ENCODE results near the gene TLR9.

Gene TLR9

DNA sequence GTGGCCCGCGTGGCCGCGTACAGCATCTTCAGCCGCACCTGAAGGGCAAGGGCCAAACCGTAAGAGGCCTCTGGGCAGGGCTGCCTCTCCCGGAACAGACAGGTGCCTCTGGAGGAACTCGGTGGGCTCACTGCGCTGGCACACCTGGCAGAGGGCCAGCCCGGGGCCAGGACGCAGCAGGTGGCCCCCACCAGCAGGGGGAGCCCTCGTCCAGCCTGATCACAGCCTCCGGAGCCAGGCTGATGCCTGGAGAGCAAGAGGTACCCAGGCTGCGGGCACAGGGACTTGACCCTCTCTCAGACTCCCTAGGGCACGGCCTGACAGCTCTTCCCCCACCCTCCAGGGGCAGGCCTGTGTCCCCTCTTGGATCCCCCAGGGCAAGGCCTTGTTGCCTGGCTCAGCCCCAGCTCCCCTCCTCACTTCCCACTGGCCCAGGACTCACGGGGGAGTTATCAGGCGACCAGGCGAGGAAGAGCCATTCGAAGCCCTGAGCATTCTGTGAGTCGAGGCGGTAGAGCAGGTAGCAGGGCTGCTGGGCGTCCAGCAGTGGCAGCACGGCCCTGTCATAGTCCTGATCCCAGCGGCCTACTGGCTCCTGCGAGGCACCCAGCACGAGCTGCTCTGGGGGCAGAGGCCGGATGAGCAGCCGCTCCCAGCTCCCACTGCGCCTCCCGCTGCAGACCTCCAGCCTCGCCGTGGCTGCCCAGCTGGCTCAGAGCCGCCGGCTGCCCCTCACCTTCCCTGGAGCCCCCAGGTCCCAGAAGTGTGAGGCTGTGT, 6.2 kb upstream of the TLR9 start:
- no peak for FAIRE-seq

DNA sequence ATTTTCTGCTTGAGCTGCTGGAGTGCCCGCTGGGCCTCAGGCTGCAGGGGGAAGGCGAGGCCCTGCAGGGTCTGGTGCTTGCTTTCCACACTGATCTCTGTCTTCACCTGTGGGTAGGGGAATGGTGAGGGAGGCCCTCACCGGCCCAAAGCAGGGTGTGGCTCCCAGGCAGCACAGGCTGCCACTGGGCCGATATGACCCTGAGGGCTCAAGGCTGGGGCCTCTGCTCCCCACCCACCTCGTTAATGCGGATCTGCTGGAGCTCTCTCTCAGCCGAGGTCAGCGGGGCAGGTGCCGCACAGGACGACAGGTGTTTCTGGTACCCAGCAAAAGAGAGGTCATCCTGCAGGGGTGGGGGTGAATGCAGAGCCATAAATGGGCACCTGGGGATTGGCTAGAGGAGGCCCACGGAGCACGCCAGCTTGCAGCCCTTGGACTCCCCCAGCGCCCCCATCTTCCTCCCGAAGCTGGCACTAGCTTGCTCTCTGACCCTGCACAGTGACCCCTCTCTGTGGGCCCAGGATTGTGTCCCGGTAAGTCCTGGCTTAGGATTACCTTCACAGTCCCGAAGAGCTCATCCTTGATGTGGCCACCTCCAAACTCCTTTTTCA, 5.5 kb upstream of the TLR9 start:
- no peak for FAIRE-seq

DNA sequence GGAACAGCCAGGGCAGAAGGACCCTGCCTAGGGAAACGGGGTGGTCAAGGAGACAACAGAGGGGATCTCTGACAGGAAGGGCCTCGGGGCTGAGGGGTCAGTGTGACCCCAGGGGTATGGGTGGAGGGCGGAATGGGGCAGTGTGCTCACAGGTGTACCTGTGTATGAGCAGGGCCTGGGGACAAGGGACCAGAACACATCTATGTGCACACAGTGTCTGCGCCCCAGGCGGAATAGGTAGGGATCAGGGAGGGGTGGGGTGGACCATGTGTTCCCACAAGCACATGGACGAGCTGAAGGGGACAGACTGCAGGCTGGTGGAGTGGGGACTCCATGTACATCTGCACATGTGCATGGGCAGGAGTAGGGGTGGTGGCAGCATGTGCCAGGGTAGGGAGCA, 5.0 kb upstream of the TLR9 start:
- FAIRE-seq: no peak

DNA sequence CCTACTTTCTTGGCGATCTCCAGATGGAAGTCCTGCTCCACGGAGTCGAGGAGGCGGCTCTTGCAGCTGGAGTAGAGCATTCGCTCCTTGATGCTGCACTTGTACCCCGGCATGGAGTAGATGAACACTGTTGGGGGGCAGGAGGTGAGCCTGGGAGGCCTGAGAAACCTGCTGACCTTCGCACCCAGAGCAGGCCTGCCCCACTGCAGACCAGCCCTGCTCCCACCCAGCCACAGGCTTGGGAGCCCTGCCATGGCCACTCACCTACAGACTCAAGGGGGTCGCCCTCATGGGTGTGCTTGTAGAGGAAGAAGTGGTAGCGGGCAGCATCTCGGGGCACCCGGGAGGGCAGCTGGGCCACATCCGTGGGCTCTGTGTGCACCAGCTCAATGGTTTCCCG, 4.2 kb upstream of the TLR9 start:
- no peak for FAIRE-seq

DNA sequence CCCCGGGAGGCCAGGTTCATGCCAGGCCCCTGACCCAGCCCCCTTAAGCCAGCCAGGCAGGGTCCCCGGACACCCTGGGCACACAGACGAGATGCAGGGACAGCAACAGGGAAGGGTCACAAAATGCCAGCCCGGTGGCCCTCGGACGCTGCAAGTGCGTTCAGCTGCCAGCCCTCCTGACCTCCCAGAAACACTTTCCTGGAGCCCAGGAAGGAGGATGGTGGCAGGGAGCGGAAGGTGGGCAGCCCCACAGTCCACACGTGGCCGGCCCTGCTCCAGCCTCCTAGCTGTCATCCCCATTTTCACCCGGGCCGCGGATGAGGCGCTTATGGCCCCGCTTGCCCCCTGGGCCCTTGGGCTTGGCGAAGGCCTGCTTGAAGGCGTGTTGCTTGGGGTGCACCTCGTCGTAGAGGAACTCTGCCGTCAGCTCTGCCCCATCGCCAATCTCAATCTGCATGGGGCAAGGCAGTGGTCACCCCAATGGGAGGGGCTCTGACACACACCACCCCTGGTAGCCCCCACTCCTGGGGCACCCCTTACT, 3.4 kb upstream of the TLR9 start:
- FAIRE-seq: no peak

DNA sequence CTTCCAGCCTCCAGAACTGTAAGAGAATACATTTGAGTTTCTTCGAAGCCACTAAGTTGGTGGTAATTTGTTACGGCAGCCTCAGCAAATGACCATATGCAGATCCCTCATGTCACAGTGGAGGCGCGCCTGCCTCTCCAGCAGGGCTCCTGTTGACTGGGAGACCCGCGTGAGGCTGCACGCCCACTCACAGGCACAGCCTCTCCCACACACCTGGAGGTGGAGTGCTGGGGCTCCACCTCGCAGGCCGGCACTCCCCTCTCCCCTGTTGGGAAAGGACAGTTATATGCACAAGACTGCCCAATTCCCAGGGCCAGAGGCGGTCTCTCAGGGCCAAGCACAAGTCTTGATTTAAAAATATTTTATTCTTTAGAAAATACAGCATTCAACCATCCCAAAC, 2.8 kb upstream of the TLR9 start:
- FAIRE-seq: no peak

DNA sequence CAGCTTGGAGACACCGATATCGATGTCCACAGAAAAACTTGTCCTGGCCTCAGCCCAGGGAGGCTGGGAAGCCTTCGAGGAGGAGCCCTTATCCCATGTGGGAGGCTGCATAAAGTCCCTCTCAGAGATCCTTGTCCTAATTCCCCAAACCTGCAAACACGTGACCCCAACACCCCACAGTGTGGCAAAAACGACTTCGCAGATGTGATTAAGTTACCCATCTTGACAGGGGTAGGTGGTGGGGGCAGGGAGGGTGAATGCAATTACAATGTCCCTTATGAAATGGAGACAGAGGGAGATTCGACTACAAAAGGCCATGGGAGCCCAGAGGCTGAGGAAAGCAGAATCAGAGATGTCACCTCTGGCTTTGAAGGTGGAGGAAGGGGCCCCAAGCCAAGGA, 2.3 kb upstream of the TLR9 start:
- no peak for FAIRE-seq

DNA sequence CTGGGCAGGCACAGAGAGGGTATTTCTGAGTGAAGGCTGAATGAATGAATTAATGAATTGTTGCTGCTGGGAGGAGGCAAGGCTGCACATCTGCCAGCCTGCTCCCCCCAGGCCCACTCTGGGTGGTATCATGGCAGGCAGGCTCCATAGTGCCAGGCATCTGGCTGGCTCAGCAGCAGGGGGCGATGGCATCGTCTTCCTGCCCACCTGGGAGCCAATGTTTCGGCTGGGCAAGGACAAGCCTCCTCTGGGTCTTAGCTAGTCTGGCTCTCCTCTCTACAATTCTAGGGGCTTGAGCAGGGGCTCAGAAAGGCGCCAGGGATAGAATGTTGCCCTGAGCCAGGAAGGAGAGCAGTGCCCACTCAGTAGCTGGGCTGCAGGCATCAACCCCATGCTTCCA, 1.7 kb upstream of the TLR9 start:
- FAIRE-seq: no peak

DNA sequence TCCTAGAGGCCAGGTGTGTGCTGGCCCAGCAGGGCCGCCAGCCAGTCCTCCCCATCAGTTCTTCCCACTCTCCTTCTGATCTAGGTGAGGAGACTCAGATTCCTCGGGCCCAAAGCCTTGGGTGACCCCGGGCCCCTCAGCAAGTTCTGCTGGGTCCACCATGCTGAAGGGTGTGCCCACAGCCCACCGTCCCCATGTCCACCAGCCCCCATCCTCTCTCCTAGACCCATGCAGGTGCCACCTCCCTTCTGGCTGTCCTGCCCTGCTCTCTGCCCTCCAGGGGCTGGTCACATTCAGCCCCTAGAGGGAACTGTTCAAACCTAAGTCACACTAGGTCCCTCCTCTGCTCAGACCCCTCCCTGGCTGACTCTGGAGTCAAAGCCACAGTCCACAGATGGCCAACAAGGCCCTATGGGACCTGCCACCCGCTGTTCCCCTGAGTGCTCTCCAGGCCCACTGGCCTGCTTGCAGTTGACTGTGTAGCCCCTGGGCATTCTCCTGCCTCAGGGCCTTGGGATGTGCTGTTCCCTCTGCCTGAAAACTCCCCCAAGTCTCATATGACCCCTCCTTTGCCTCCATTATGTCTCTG, 878 bp upstream of the TLR9 start:
- no peak for FAIRE-seq

DNA sequence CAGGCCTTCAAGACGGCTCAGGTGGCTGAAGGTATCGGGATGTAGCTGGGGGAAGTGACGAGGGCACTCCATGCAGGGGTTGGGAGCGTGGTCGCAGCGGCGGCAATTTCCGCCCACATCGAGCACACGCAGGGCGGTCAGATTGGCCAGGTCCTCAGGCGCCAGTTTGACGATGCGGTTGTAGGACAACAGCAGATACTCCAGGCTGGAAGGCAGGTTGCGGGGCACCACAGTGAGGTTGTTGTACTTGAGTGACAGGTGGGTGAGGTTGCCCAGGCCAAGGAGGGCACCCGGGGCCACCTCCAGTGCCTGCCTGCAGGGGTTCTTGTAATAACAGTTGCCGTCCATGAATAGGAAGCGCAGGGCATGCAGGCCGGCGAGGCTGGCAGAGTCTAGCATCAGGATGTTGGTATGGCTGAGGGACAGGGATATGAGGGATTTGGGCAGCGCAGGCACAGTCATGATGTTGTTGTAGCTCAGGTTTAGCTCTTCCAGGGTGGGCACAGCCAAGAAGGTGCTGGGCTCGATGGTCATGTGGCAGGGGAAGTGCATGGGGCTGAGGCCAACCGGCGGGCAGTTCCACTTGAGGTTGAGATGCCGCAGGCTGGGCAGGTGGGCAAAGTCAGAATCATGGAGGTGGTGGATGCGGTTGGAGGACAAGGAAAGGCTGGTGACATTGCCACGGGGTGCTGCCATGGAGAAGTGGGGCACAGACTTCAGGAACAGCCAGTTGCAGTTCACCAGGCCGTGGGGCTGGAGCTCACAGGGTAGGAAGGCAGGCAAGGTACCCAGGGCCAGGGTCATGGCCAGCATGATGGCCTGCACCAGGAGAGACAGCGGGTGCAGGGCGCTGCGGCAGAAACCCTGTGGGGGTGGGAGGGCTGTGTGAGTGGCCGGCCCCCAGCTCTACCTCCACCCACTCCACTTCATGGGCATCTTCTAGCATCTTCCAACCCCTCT, 1.7 kb downstream of the TLR9 start:
- FAIRE-seq: no peak

DNA sequence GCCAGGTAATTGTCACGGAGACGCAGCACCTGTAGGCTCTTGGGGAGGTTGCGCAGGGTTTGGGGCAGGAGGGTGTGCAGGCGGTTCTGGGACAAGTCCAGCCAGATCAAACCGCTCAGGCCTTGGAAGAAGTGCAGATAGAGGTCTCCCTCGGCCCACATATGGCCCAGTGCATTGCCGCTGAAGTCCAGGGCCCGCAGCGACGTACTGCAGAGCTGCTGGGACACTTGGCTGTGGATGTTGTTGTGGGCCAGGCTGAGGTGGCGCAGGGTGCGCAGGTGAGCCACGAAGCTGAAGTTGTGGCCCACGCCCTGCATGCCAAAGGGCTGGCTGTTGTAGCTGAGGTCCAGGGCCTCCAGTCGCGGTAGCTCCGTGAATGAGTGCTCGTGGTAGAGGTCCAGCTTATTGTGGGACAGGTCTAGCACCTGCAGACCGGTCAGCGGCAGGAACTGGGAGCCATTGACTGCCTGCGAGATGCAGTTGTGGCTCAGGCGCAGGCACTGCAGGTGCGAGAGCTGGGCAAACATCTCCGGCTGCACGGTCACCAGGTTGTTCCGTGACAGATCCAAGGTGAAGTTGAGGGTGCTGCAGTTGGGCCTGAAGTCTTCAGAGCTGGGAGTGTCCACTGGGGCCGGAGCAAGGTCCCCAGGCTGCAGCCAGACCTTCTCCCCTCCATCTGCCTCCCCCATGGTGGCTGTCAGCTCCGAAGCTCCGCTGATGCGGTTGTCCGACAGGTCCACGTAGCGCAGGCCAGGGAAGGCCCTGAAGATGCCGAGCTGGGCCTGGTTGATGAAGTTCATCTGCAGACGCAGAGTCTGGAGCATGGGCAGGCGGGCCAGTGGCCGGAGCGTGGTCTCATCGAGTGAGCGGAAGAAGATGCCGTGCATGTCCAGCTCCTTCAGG, 2.9 kb downstream of the TLR9 start:
- no peak for FAIRE-seq

DNA sequence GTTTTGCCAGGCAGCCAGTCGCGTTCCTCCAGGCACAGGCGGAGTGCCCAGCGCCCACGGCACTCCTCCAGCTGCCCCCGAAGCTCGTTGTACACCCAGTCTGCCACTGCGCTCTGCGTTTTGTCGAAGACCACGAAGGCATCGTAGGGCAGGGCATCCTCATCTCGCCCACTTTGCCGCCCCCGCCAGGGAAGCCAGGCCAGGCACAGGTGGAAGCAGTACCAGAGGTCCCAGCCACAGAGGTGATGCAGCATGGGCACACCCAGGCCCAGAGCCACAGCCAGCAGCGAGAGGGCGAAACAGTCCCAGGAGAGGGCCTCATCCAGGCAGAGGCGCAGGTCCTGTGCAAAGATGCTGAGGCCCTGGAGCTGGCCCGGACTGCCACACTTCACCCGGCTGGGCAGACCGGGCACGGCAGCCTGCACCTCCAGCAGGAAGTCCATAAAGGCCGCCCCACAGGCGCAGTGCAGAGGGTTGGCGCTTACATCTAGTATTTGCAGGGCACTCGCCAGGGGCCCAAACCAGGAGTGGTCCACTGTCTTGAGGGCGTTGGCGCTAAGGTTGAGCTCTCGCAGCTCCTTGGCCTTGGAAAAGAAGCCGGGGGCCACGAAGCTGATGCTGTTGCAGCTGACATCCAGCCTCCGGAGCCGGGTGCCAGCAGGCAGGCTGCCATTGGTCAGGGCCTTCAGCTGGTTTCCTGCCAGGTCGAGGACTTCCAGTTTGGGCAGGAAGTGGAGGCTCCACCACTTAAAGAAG, 3.7 kb downstream of the TLR9 start:
- FAIRE-seq: no peak

DNA sequence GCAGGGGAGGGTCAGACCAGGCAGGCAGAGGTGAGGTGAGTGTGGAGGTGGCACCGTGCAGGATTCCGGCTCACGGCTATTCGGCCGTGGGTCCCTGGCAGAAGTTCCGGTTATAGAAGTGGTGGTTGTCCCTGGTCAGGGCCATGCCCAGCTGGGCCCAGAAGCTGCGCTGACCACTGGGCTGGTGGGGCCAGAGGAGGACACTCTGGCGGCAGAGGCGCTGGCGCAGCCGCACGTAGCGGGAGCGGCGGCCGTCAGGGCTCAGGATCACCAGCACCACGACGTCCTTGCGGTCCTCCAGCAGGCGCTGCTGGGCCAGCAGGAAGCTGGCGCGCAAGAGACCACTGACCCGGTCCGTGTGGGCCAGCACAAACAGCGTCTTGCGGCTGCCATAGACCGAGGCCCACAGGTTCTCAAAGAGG, 4.3 kb downstream of the TLR9 start:
- FAIRE-seq: no peak

DNA sequence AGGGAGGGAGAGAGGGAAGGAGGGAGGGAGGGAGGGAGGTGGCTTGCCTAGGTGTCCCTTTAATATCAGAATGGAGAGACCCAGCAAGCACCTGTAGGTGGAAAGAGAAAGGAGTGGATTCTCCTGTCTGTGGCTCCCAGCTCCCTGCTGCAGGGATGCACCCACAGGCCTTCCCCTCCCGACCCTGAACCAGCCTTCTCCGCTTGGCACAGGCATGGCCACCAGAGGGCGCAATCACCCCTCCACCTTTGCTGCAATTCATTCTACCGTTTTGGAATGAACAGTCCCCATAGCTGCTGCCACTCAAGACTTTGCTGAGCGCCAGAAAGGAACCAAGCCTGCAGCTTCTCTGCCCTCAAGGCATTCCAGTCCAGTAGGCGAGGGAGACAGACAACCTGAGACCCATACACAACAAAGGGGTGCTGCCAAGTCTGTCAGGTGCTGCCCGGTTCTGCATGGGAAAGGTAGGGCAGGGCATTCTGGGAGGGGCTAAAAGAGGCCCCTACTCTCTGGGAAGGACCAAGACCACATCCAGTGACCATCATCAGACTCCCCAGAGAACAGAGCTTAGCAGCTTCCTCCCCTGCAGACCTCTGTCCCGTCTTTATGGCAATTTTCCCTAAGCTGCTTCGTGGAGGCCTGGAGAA, 4.9 kb downstream of the TLR9 start:
- no peak for FAIRE-seq

DNA sequence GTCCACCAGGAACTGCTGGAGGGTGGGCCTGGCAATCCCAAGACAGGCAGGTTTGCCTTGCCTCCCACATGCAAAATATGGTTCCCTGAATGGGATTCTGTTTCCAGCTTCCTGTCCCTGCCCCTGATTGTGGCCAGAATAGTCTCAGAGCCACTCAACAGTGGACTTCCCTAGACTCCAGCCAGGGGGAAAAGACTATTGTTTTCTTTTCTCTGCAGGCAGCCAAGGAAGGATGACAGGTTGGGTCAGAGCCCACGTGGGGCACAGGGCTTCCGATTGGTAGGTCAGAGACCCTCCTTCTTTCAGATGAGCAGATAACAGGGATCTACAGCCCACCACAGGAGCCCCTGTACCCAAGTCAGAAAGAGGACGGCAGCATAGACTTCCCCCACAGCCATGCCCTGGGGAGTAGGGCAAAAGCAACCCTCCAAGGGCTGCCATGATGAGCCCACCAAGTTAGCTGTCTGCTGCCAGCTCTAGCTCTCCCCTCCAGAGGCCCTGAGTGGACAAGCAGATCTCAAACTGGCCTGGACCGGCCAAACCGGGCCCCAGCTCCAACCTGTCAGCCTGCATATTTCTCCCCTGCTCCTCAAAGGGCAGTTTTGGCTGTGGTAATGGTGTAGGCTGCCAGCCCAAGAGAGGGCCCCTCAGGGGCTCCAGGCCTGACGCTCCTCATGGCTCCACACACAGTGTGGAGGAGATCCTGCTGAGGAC, 6.4 kb downstream of the TLR9 start:
- no peak for FAIRE-seq

DNA sequence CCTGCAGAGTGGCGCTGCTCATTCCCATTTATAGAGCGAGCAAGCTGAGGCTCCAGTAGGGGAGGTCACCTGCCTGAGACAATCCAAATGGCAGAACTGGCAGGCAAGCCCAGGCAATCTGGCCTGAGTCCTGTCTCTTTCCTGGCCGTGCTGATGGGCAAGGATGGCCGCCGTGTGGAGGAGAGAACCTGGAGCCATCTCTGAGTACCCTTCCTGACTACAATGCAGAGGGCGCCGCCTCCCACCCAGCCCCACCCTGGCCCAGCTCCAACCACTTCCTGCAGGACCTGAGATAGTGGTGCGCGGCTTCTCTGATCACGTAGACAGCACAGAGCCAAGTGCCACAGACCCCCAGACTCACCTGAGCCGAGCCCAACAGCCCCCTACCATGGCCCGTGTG, 7.0 kb downstream of the TLR9 start:
- FAIRE-seq: no peak

DNA sequence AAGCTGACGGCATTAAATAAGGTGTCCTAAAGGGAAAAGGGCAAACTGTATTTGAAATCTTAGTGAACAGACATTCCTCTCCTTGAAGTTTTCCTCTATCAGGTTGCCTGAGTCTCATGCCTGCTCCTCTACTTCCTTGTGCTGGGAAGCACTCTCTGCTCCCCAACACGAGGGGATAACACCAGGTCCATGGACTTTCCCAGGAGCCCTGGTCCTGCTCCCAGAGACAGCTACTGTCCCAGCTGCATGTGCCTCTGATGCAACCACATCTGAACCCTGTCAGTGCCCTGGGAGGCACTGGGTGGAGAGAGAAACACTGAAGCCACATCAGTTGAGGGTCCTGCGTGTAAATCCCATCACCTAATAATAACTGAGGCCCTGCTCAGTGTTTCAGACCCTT, 7.4 kb downstream of the TLR9 start:
- FAIRE-seq: no peak

DNA sequence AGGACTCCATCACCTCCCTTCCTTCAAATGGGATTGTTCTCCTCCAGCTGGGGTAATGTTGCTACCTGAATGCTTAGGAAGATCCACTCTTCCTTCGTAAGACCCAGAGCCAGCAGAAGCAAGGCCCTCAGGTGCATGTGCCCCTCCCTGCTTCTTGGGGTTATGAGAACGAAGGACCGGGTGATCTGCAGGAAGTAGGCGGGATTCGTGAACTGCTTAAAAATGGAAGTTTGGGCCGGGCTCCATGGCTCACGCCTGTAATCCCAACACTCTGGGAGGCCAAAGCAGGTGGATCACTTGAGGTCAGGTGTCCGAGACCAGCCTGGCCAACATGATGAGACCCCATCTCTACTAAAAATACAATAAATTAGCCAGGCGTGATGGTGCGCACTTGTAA, 8.0 kb downstream of the TLR9 start:
- FAIRE-seq: no peak

DNA sequence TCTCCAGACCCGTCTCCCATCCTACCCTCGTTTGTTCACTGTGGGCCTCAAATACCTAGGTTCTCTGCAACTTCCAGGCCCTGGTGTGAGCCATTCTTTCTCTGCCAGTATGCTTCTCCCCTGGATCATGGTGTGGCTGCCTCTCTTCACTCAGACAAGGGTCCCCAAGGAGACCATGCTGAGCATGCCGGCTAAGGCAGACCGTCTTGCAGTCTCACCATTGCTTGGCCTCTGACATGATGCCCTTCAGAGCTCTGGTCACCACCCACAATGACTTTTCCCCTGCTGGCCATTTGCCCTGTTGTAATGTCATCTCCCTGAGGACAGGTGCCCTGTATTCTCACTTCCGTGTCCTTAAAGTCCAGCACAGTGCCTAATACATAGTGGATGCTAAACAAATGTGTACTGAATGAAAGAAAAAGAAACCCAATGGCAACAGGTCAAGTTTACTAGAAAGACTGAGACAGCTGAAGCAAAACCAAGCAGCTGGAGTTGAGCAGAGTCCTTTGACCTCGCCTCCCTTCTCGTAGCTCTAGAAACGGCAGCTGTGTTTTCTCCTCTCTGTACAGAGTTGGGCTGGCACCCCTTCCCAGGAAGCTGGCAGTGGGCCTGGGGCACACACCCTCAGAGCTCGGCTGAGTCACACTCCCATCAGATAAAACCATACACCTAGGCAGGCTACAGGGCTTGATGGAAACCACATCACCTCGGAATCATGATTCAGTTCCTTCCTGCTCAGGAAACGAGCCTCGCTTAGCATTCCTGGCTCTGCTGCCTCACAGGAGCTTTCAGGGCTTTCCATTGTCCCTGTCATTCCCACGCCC, 8.6 kb downstream of the TLR9 start:
- FAIRE-seq: peak; percentile 33

All from endometrium (tissue), 2 donors.